ENCODE data around the gene MT1G.
A peak's percentile ranks its signal among the peaks of the same experiment; 100 is the strongest.
"Not testable (repeated sequence)": the region's sequence is repeated elsewhere in the genome, so short reads cannot be mapped to it uniquely, and the experiment has no call there.

Gene MT1G

DNA sequence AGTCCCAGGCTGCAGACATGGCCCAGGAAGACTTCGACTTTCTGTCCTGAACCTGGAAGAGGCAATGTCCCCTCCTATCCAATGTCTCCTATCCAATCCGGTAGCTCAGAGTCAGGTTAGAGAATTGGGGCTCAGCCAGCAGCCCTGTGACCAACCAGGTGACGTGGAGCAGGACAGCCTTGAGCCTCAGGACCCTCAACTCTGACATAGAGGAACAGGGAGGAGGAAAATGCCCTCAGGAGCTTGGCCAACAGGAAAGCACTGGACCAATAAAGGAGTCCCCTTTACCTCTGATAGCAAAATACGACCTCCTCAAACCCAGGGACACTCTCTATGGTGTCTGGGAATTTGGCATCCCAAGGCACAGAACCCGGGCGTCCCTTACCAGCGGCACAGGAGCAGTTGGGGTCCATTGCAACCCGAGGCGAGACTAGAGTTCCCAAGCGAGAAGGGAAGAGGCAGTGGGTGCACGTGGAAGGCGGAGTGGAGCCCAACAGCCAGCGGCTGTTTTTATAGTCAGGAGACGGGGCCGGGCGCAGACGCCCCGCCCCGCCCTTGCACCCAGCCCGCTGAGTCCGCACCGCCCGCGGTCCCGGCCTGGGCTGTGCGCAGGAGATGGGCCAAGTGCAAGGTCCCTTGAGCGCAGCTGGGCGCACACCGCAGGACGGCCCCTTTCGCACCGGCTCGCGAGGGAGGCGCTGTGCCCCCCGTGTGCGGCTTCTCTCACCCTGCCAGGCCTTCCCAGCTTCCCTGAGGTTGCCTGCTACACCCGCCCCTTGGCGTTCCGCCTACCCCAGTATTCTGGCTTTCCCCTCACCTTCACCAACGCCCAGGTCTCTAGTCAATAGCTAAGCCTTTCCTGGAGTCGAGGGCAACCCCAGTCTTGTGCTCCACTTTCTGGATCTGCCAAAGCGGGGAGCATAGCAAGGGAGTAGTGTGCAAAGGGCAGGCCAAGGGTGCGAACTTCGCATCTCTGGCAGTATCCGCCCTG lies at the start of gene MT1G:
Gene MT1G, minus strand, starts transcription at position 485 of the 991 bp plus-strand sequence. Its CDS starts 72 bp downstream, at position 413.
- no peak for DNase-seq

DNA sequence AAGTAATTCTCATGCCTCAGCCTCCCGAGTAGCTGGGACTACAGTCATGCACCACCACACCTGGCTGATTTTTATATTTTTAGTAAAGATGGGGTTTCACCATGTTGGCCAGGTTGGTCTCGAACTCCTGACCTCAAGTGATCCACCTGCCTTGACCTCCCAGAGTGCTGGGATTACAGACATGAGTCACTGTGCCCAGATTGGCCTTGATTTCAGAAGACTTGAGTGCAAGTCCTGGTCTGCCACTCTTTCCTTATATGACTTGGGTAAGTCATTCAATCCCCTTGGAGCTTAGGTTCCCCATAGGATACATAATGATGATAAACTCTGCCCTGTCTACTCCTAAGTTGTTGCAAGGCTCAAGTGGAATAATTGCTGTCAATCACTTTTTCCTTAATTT lies 49.7 kb upstream of the MT1G start:
- DNase-seq, result not testable (repeated sequence)

DNA sequence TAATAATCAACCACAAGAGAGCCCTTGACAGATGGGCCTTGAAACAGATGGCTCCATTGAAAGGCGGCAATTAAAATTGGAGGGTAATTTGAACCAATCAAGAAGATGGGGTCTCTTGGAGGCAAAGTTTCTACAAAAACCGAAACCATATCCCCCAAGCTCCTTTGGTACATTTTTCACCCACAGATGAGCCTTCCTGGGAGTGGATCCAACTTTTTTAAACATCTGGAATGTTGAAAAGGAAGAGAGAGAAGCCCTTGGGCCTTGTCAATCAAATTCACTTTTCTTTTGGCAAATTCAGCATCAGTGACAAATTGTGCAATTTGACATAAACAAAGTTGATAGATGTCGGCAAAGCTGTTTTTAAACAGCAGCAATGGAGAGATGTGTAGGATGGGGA lies 48.9 kb upstream of the MT1G start:
- DNase-seq, result no peak

DNA sequence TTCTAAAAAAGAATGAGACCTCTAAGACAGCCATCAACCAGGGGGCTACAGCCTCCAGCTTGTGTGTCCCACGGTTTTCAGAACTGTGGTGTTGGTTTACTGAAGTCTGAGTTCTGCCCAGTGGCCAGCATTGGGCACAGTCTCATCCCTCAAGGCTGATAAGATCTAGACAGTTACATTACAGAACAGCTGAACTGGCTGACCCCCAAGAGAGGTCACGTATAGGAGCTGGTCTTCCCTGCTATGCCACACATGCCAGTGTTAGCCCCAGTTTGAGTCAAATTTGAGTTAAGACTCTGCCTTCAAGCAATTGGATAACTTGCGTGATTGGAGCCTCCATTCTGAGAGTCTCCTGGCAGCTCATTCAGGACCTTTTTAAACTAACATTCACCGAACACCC lies 47.3 kb upstream of the MT1G start:
- DNase-seq, result no peak

DNA sequence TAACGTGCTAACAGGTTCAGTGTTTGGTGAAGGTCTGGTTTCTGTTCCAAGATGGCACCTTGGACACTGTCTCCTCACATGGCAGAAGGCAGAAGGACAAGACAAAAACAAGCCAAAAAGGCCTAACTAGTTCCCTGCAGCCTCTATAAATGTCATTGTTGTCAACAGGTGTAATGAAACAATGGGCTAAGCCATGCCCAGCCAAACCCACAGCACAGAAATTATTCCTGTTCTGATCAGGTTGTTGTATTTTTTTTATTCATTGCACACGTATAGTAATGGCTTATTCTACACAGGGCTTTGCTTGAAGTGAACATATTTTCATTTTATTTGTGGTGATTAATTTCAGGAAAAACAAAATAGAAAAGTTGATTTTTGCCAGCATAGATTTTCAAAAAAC lies 45.9 kb upstream of the MT1G start:
- no peak for DNase-seq

DNA sequence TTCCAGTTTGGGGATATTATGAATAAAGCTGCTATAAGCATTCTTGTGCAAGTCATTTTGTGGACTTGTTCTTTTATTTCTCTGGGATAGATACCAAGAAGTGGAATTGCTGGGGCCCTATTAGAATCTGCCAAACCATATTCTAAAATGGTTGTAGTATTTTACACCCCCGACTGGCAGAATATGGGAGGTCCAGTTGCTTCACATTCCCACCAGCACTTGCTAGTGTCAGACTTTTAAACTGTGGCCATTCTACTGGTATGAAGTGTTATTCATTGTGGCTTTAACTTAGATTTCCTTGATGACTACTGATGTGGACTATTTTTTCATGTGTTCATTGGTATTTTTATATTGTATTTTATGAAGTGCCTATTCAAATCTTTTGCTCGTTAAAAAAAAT lies 44.0 kb upstream of the MT1G start:
- DNase-seq, result no peak

DNA sequence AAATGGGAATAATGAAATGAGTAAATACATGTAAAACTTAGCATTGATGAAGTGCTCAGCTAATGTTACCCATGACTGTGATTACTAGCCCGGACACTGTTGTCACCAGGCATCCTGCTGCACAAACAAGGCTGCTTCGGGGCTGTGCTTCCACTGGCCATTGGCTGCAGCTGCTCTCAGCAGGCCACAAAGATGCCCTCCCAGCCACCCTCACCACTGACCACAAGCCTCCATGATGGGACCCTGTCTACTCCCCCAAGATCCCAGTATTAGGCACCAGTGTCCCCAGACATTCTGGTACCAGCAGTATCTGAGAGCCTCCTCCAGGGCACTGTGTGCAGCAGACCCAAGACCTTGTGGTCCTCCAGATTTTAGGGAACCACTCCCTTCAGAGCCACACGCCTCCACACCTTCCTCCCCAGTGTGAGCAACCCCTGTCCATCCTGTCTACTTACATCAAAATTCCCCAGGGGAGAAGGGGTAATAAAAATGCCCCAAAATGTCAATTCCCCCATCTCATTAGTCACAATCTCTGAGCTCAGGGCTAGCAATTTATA lies 42.4 kb upstream of the MT1G start:
- no peak for DNase-seq

DNA sequence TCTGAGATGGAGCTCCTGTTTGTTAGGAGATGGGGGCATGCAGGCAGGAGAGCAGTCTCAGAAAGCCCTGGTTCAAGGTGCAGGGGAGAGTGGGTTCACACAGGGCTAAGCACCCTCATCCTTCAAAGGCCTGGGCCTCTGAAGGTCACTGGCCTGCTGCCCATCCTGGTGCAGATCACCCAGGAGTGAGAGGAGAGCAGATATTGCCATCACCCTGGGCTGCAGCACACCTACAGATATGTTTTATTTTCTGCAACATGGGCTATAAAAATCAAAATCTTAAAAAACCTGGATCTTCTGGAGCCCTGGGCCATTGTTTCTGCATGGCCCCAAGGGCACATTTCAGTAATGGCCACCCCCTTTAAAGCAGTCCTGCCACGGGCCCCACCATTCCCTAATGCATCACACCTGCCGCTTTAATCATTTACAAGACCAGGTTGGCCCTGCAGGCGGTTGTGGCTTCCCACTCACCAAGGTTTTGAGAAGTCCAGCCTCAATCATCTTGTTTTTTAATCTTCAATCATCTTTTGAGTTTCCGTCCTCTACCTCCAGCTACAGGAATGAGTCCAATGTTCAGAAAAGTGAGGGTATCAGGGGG lies 41.7 kb upstream of the MT1G start:
- no peak for DNase-seq

DNA sequence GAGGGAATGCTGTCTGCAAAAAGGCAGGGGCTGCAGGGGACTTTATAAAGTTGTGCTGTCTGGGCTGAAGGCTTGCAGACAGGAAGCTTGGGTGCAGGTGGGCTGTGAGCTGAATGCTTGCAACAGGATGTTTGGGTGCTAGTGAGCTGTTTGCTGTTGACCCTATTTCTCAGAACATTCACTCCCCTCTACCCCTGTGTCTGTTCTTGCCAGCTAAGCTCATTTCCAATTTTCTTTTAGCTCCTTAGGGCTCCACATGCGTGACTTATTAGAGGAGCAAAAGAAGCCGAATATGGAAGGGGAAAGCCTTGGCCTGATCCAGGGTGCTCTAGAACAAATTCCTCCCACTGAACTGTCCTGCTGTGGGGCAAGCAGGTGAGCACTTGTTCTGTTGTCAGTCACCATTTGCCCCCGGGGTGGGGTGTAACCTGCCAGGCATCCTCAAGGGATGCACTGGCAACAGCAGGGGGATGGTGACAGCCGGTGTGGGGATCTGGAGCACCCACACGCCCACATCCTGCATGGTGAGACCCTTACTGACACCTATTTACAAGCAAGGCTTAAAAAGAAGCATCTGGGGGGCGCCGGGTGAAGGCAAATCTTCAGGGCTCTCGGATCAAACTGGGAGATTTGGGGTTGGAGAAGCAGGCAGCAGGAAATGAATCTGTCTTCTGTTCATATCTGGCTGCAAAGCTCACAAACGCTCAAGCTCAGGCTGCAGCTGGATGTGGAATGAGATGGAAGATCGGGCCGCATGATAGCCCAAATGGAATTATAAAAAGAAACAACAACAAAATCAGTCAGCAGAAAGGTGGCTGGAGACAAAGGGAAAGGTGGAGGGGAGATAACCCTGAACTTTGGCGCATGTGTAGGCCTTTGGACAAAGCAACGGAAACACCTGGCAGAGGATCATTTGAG lies 40.9 kb upstream of the MT1G start:
- peak; percentile 64 for DNase-seq

DNA sequence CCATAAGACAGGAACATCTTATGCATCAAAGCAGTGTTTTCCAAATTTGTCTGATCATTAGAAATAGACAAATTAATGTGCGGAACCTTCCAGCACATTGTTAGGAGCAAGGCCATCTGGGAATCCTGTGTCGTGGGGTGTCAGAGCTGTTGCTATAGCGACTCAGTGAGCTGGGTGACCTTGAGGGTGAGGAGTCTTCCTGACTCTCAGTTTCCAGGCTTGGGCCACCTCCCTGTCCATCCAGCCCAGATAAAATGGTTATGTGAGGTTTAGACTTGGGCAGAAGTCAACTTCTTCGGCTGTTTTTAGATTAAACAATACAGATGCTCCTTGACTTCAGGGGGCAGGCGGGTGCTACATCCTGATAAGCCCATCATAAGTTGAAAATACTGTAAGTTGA lies 35.0 kb upstream of the MT1G start:
- no peak for DNase-seq

DNA sequence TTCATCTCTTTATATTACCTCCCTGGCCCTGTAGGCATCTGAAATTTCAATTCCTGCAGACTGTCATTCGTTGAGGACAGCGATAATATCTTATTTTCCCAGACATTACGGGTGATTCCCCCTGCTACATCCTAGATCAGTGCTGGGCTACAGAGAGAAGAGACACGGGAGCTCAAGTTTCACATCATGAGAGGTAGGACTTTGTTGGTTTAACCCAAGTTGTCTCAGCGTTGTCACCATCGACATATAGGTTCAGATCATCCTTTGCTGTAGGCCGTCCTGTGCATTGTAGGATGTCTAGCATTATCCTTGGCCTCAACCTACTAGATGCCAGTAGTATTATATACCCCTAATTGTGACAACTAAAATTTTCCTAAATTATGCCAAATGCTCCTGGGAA lies 33.7 kb upstream of the MT1G start:
- no peak for DNase-seq

DNA sequence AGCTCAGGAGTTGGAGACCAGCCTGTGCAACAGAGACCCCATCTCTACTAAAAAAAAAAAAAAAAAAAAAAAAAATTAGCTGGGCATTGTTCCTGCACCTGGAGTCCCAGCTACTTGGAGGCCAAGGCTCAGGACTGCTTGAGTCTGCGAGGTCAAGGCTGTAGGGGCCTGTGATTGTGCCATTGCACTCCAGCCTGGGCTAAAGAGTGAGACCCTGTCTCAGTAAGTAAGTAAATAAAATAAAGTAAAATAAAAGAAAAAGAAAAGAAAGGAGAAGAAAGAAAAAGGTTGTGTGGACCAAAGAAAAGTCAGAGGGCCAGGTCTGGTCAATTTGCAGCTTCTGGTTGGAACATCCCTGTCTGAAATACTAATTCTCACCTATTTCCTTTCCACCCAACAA lies 32.8 kb upstream of the MT1G start:
- DNase-seq, result no peak

DNA sequence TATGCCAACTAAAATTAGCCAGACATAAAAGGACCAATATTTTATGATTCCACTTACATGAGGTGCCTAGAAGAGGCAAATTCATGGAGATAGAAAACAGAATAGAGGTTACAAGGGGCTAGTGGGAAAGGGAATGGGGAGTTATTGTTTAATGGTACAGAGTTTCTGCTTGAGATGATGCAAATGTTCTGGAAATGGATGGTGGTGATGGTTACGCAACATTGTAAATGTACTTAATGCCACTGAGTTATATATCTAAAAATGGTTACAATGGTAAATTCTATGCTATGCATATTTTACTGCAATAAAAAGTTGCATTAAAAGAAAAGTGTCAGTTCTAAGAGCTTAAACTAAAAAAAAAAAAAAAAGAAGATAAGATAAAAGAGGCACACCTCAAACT lies 32.3 kb upstream of the MT1G start:
- no peak for DNase-seq

DNA sequence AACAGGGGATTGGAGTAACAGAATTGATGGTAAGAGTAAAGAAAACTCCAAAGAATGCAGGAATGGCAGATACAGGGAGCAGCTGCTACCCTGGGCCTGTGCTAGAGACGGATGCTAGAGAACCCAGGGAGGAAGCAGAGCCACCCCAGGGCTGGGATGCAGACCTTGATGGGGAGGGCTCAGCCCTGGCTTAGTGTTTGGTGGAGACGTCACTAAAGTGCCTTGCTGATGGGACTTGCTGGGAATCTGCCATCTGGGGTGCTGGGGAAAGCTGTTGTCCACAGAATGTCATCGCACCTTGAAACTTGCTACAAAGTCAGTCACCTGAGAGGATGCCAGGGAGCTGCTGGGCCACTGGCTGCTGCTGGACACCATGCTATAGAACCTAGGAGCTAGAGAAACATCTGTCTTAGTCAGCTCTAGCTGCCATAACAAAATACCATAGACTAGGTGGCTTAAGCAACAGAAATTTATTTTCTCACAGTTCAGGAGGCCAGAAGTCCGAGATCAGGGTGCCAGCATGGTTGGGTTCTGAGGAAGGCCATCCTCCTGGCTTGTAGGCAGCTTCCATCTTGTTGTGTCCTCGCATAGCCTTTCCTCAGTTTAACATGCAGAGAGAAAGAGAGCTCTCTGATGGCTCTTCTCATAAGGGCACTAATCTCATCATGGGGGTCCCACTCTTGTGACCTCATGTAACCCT lies 29.7 kb upstream of the MT1G start:
- no peak for DNase-seq

DNA sequence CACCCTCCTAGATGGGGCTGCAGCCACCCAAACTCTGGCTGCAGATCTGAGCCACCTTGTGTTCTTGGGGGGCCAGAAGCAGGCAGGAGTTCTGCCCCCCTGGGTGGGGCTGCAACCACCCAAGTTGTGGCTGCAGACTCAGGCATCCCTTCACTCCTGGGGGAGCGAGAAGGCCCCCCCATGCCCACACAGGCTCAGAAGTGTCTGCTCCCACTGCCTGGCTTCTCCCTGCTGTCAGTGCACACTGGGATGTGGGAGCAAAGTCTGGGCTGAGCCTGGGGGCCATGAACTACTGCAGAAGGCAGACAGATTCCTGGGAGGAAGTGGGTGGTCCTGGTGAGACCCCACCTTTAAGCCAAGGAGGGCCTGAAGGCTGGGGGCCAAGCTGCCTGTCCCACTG lies 27.4 kb upstream of the MT1G start:
- DNase-seq, result no peak

DNA sequence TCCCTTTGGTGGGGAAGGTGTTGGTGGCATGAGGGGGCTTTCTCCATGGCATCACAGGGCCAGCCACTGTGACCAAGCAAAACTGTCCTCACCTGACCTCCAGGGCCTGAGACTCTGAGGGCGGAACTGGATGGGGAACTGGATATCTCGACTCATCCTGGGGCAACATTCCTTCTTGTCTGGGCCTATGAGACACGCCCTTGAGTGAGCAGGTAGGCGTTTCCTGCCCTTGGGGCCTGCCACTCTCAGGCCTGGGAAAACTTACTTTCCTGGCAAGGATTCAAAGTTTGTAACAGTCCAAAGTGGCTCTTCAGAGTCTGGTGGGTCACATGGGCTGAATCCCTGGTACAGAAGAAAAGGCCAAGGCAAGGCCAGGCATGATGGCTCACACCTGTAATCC lies 24.0 kb upstream of the MT1G start:
- no peak for DNase-seq

DNA sequence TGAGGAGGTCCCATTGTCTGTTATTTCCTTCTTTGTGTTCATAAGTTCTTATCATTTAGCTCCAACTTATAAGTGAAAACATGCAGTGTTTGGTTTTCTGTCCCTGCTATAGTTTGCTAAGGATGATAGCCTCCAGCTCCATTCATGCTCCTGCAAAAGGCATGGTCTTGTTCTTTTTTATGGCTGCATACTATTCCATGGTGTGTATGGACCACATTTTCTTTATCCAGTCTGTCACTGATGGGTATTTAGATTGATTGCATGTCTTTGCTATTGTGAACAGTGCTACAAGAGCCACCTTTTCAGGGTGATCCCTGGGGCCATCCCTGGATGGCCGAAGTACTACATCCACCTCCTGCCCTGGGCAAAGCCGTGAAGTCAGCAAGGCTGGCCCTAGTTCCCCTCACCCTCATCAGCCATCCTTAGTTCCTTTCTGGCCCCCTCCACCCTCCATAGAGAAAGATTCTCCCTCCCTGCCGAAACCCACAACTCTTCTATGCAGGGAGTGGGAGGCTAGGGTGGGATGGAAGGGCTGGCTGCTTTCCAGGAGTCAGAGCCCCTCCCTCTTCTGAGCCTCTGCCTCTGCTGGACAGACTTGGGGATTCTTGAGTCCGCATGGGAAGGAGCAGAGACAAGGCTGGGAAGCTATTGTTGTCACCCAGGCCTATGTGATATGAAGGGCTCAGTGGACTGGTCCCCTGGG lies 22.7 kb upstream of the MT1G start:
- DNase-seq, result no peak

DNA sequence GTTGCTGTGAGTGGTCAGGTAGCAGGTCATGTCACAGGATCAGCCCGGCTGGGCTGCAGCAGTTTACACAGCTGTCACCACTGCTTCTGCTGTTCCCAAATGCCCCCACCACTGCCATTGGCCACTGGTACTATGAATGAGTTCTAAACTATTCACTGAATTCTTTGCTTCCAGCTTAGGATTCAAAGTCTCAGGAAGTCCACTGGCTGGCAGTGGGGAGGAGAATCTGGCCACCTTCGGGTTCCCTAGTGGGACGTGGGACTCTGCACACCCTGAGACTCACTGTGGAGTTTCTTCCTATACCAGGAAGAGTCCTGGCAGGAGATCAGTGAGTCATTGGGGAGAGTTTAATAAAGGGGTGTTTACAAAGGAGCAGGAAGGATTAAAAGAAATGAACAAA lies 21.3 kb upstream of the MT1G start:
- DNase-seq, result no peak

DNA sequence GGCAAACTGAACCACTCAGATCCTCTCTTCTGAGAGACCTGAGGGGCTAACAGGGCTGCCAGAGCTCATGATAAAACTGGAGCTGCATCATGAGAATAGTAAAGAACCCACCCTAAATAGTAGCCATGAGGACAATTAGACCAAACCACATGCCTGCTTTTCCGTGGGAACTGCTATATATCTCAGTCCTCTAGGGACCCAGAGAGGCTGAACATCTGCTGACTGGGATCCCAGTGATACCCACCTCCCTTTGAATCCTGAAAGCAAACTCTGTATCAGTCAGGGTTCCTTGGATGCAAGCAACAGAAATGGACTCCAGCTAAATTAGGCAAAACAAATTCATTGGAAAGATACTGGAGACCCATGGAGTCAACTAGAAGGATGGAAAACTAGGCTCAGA lies 20.9 kb upstream of the MT1G start:
- DNase-seq, result no peak

DNA sequence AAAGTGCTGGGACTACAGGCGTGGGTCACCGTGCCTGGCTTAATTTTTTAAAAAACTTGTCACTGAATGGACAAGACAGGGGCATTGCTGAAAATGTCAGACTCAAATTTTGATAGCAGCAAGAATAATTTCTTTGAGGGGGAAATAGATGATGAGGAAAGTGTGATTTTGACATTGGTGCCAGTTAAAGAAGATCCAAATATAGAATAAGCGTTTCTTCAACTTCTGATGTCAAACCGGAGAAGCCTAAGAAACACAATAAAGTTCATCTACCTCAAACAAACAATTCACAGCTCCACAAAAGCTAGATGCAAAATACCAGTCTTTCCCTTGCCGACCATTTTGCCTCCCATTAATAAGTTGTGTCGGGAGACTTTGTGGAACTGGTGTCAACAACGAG lies 18.9 kb upstream of the MT1G start:
- DNase-seq, result no peak

DNA sequence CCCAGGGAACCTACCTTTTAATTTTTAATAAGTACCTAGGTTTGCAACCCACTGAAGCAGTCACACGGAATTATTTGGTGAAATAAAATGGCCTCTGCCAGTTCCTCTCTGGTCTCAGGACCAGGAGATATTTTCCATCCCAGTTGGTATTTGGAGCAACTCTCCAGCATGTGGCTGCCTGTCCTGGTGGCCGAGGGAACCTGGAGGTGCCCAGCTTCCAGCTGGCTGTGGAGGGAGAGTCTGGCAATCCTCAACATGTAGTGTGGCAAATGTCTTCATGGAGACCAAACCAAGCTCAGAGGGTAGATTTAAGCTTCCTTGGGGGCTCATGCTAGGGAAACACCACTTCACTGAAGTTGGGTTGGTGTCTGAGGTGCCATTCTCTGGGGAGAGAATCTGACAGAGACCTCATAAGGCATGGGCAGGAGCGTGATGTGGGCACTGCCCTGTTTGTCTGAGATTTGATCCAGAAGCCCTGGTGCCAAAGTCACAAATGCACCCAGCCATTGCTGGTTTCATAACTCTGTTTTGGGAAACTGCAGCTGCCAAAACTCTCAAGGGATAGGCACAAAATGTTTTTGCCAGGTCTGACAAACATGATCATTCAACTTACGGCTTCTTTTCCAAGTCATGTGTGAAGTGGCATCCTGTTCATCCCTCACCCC lies 17.2 kb upstream of the MT1G start:
- DNase-seq, result no peak

Data from activated gamma-delta T cell treated with Interleukin-2 at 50 U/mL for 16 hours (primary cell).